HG02981 (cell line): ENCODE results near the gene UHRF2.
A peak's percentile ranks its signal among the peaks of the same experiment; 100 is the strongest.
"Not testable (repeated sequence)": the region's sequence is repeated elsewhere in the genome, so short reads cannot be mapped to it uniquely, and the experiment has no call there.

Experiments
- ATAC-seq: cut with Tn5 transposase; IDR thresholded peaks from one replicate; pipeline ENCODE4 v1.9.1; 2021; ENCODE audit warnings: mild to moderate bottlenecking, moderate library complexity; ENCODE audit not compliant: unreplicated experiment

The UHRF2 gene

GRCh38 chr9:6426117-6426516 is 13.1 kb downstream of the UHRF2 start:
- no peak for ATAC-seq

GRCh38 chr9:6428940-6429889 is 16.2 kb downstream of the UHRF2 start:
- peak; percentile 92 for ATAC-seq

DNA sequence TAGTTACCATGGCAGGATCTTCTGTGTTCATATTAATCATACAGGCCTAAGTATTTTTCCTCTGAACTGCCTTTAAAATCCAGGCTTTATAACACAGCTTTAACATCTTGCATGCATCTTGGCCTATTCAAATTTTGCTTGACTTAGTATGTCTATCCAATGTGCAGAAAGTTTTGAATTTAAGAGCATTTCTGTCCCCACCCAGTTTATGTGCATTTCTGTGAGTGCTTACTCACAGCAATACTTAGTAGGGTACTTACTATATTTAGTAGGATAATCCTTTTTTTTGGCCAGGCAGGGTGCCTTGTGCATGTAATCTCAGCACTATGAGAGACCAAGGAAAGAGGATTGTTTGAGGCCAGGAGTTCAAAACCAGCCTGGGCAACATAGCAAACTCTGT is 18.0 kb downstream of the UHRF2 start:
- ATAC-seq: no peak

GRCh38 chr9:6433410-6433809 is 20.4 kb downstream of the UHRF2 start:
- no peak for ATAC-seq

- ATAC-seq: no peak
Measured at GRCh38 chr9:6439051-6439703, 26.2 kb downstream of the UHRF2 start.

GRCh38 chr9:6440405-6440804 is 27.4 kb downstream of the UHRF2 start:
- no peak for ATAC-seq

DNA sequence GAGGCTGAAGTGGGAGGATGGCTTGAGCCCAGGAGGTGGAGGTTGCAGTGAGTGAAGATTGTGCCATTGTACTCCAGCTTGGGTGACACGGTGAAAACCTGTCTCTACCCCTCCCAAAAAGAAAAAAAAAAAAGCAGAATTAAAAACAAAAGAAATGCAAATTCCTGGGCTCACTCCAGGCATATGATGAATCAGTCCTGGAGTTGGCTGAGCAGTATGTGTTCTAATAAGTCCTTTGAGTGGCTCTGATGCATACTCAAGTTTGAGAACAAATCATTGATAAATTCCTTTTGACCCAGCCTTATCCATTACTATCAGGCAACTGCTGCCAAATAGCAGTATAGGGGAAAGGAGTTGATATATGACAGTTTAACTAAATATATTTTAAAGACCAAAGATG is 28.3 kb downstream of the UHRF2 start:
- no peak for ATAC-seq

- ATAC-seq: no peak
Measured at GRCh38 chr9:6443661-6444060, 30.7 kb downstream of the UHRF2 start.

DNA sequence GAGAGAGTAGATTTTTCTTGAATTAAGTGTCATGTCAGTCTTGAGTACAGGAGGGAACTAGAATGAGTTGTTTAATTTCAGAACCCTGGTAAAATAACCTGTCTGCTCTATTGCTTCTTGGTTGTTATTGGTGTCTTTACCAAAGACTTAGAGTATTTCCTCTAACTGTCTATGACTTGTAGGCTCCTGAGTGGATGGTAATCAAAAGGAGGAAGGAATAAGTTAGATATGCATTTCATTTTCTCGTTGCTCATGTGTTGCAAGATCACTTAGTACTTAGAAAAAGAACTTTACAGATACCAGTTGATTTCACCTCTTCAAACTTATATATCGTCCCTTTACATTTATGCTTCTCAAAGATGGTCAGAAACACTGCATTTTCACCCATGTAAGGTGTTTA is 31.1 kb downstream of the UHRF2 start:
- no peak for ATAC-seq

DNA sequence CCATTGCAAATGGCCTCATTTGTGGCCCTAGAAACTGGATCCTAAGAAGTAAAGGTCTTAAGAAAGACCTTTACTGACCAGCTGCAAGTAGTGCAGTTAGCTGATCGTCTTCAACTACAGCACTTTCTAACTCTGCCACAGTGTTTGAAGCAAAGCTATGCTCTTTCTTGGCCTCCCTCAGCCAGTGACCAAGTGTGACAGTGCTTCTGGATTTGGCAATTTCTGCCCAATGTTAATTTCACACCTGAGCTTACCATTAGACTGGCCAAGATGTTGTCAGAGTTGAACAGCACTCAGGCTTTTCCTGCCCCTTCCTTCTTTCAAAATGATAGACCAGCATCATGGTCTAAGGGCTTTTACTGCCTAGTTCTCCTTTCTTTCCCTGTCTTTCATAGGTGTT is 36.1 kb downstream of the UHRF2 start:
- ATAC-seq: no peak

GRCh38 chr9:6449645-6450044 is 36.6 kb downstream of the UHRF2 start:
- no peak for ATAC-seq

- ATAC-seq: no peak
Measured at GRCh38 chr9:6450641-6451375, 37.8 kb downstream of the UHRF2 start.

GRCh38 chr9:6455292-6455691 is 42.3 kb downstream of the UHRF2 start:
- ATAC-seq: not testable (repeated sequence)

GRCh38 chr9:6458704-6459103 is 45.7 kb downstream of the UHRF2 start:
- not testable (repeated sequence) for ATAC-seq

GRCh38 chr9:6459718-6460117 is 46.7 kb downstream of the UHRF2 start:
- no peak for ATAC-seq

DNA sequence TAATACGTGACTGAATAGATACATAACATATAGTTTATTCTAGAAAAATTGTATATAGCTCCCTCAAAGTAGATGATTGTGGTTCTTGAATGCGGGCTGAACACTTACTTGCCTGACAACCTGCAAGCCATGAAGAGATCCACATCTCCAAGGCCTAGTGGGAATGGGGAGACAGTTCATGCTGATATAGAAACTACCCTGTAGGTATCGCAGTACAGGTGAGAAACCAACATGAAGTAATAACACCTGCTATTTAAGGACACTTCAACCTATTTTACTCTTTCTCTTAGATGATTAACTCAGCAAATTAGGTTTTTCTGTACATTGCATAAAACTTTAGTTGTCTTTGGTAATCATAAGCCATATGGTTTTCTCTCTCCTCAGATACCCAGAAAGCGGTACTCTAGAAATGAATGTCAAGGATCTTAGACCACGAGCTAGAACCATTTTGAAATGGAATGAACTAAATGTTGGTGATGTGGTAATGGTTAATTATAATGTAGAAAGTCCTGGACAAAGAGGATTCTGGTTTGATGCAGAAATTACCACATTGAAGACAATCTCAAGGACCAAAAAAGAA is 47.3 kb downstream of the UHRF2 start:
- ATAC-seq: peak; percentile 56

- no peak for ATAC-seq
Measured at GRCh38 chr9:6461619-6462018, 48.6 kb downstream of the UHRF2 start.

DNA sequence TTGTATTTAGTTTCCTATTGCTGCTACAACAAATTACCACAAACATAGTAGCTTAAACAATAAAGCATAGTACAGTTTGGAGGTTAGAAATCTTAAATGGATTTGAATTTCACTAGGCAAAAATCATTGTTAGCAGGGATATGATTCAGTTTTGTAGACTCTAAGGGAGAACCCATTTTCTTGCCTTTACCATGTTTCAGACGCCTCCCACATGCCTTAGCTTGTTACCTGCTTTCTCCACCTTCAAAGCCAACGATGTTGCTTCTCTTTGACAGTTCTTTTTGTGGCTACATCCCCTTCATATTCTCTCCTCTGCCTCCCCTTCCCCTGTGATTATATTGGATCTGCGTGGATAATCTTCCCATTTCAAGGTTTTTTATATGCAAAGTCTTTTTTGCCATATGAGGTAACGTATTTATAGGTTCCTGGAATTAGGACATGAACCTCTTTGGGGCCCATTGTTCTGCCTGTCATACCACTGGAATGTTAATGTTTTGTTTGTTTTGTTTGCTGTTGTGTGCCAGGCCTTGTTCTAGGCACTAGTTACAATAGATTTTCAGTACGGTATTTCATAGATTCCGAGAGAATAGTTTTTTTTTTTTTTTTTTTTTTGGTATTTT is 54.1 kb downstream of the UHRF2 start:
- no peak for ATAC-seq

DNA sequence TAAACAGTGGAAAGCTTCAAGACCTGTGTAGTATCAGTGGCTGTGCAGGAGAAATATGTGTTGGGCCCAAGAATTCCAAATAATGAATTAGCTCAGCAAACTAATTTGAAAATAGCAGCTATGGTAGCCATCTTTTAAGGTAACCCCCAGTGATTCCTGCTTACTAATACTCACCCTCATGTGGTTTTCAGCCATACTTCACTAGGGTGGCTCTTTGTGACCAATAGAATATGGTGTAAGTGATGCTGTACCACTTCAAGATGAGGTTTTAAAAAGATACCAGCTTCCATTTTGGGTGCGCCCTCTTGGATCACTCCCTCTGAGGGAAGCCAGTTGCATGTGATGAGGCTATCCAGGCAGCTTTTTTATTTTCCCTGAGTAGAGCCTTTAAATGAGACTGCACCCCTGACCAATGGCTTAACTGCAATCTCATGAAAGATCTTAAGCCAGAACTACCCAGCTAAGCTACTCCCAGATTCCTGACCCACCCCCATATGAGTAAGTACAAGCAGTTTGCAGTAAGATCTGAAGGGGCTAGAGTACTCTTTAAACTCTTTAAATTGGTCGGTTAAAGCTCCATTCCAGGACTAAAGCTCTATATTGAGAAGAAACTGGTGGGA is 58.3 kb downstream of the UHRF2 start:
- ATAC-seq: no peak

- no peak for ATAC-seq
Measured at GRCh38 chr9:6473151-6473550, 60.2 kb downstream of the UHRF2 start.
